Stimulated activated CD8-positive, alpha-beta memory T cell treated with anti-CD3 and anti-CD28 coated beads, Interleukin-12 subunit alpha, Interleukin-12 subunit beta, amount 100 ng/mL, for 24 hours (primary cell): ENCODE data around the gene NECTIN2.
A peak's percentile ranks its signal among the peaks of the same experiment; 100 is the strongest.
"Not testable (repeated sequence)": the region's sequence is repeated elsewhere in the genome, so short reads cannot be mapped to it uniquely, and the experiment has no call there.

ENCODE experiments used
- DNase-seq: peaks from one replicate; pipeline ENCODE4 v3.0.0-alpha.2; 2020; ENCODE audit errors: extremely low read depth

NECTIN2 gene

DNA sequence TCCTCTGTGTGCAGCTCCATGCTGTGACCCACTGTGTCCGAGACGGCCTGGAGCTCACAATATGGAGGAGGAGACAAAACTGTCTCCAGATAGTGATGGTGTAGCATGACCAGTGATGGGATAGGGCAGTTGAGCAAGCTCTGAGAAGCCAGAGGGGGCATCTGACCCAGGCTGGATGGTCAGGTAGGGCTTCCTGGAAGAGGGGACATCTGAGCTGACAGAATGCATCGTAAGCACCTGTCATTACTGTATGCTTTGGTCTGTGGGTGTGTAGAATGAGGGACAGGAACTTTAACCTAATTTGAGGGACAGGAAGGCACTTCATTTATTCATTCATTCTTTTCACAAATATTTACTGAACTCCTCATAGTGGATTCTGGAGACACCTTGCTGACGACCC, 38.5 kb downstream of the NECTIN2 start:
- DNase-seq, result no peak

- DNase-seq, result no peak
These were observed 40.0 kb downstream of the NECTIN2 start for GRCh38 chr19:44886141-44886540.

DNA sequence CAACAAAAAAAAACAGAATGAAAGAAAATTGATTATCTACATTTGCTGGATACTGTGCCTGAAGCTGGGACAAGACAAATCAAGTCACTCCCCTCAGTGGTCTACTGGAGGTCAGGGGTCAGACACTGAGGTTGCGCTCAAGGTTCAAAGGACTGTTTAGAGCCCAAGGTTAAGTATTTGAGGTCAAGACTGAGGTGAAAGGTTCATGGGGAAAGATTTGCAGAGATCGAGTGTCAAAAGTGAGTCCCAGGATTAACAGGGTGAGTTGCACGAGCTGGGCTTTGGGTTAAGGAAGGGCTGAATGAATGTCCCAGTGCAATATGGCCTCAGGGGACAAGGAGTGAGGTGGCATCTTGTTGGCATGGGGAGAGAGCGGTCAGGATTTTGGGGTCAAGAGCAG, 41.6 kb downstream of the NECTIN2 start:
- DNase-seq, result no peak

GRCh38 chr19:44888335-44888734, 42.2 kb downstream of the NECTIN2 start:
- not testable (repeated sequence) for DNase-seq

GRCh38 chr19:44889830-44890365, 43.8 kb downstream of the NECTIN2 start:
- no peak for DNase-seq

DNA sequence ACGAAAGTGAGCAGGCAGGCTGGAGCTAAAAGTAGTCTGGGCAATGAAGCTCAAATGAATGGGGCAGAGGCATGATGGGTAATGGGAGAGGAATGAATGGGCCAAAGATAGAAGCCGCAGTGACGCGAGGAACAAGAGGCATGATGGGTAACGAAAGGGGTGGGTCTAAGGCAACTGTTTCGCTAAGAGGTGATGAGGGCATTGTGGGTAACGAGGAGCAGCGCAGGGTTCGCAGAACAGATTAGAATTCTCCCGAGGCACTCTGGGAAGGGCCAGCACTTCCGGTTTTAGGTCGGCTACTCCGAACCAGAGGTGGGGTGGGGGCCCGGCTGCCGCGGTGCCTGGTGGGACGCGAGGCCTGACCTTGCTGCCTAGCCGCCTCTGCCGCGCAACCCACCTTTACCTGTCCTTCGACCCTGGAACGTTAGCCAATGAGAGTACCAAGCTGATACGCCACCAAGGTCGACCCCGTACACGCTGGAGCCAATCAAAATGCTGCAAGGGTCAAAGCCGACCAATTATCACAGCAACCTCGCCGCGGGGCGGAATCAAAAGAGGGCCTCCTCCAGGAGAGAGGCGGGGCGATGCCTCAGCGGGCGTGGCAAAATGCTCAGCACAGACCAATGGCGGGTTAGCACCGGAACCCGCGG, 44.4 kb downstream of the NECTIN2 start:
- peak; percentile 99 for DNase-seq

DNA sequence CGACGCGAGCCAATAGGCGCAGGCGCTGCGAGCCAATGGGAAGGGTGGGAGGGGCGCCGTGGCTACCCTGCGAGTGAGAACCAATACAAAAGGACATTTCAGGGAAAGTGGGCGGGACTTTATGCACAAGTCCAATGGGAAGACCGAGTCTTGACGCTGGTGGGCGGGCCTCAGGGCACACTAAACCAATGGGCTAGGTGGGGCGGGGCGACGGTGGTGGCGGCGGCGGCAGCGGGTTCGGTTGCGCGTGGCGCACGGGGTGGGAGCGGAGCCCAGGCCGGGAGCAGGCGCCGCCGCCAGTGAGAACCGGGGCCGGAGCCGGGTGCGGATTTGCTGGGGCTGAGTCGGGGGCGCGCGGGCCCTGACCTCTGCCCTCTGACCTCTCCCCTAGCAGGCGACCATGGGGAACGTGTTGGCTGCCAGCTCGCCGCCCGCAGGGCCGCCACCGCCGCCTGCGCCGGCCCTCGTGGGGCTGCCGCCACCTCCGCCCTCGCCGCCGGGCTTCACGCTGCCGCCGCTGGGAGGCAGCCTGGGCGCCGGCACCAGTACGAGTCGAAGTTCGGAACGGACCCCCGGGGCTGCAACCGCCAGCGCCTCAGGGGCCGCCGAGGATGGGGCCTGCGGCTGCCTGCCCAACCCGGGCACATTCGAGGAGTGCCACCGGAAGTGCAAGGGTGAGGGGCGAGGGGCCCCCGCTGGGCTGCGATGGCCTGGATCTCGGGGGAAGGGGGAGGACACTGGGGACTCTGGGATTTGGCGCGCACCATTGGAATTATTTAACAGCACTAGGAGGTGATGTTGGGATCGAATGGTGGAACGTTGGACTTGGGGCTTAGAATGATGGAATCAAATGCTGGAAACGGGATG, 45.2 kb downstream of the NECTIN2 start, which contains the start of gene TOMM40:
Gene TOMM40 (plus strand): TSS at position 239 of the 867 bp plus-strand sequence. CDS start 162 bp downstream, at position 401.
- DNase-seq, result no peak

- no peak for DNase-seq
These were observed 46.8 kb downstream of the NECTIN2 start for GRCh38 chr19:44892932-44893331.

GRCh38 chr19:44893332-44894051, 47.4 kb downstream of the NECTIN2 start:
- DNase-seq, result no peak

DNA sequence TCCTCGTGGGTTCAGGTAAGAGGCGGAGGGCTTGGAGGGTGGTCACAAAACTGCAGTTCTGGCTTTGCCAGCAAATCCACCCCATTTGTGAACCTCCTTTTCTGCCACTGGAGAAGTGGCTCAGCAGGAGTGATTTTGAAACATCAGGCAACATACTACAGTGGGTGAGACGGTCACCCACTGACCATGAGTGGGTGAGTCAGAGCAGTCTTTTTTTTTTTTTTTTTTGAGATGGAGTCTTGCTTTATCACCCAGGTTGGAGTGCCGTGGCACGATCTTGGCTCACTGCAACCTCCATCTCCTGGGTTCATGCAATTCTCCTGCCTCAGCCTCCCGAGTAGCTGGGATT, 47.9 kb downstream of the NECTIN2 start:
- no peak for DNase-seq

DNA sequence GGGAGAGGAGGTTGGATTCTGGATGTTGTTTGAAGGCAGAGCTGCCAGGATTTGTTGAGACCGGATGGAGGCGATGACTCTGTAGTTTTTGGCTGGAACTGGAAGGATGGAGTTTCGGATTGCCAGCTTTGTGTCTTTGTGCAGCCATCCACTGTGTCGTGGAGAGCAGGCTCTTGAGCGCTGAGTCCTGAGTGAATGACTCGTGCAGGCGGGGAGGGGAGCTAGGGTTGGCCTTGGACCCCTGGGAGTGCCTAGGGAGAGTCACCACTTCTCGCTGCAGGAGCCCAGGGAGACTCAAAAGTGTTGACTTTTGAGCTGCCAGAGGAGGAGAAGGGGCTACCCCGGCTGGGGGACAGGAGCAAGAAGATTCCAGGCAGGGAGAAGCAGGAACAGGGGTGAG, 48.8 kb downstream of the NECTIN2 start:
- DNase-seq, result no peak

DNA sequence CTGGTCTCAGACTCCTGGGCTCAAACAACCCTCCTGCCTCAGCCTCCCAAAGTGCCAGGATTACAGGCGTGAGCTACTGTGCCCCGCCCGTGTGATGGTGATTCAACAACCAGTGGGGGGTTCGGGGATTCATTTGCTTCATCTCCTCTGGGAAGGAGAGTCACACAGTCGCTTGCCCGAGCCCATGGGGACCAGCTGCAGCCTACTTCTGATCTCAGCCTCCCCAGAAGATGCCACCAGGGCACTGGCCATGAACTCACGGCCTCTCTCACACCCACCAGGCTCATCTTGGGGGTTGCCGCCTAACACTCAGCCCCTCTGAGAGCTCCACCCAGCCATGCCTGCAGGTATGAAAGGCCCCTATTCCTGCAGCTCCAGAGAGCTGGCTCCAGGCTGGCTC, 51.7 kb downstream of the NECTIN2 start:
- DNase-seq, result no peak

GRCh38 chr19:44900328-44901244, 54.5 kb downstream of the NECTIN2 start:
- DNase-seq, result no peak

DNA sequence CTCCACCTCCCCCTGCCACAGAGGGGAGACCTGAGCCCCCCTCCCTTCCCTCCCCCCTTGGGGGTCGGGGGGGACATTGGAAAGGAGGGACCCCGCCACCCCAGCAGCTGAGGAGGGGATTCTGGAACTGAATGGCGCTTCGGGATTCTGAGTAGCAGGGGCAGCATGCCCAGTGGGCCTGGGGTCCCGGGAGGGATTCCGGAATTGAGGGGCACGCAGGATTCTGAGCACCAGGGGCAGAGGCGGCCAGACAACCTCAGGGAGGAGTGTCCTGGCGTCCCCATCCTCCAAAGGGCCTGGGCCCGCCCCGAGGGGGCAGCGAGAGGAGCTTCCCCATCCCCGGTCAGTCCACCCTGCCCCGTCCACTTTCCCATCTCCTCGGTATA, 57.1 kb downstream of the NECTIN2 start:
- no peak for DNase-seq

GRCh38 chr19:44903602-44904425, 57.7 kb downstream of the NECTIN2 start:
- DNase-seq, result peak; percentile 46

DNA sequence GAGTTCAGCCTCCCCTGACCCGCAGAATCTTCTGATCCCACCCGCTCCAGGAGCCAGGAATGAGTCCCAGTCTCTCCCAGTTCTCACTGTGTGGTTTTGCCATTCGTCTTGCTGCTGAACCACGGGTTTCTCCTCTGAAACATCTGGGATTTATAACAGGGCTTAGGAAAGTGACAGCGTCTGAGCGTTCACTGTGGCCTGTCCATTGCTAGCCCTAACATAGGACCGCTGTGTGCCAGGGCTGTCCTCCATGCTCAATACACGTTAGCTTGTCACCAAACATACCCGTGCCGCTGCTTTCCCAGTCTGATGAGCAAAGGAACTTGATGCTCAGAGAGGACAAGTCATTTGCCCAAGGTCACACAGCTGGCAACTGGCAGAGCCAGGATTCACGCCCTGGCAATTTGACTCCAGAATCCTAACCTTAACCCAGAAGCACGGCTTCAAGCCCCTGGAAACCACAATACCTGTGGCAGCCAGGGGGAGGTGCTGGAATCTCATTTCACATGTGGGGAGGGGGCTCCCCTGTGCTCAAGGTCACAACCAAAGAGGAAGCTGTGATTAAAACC, 58.4 kb downstream of the NECTIN2 start:
- DNase-seq, result no peak

GRCh38 chr19:44905437-44906160, 59.5 kb downstream of the NECTIN2 start, which contains the start of gene APOE:
Gene APOE, plus strand, starts transcription at chr19:44905796. Its CDS starts 829 bp downstream, at chr19:44906625.
- DNase-seq, result no peak

DNA sequence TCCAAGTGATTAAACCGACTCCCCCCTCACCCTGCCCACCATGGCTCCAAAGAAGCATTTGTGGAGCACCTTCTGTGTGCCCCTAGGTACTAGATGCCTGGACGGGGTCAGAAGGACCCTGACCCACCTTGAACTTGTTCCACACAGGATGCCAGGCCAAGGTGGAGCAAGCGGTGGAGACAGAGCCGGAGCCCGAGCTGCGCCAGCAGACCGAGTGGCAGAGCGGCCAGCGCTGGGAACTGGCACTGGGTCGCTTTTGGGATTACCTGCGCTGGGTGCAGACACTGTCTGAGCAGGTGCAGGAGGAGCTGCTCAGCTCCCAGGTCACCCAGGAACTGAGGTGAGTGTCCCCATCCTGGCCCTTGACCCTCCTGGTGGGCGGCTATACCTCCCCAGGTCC, 61.5 kb downstream of the NECTIN2 start:
- DNase-seq, result no peak
